CD14-positive monocyte (primary cell): ENCODE results near the gene APOBEC3F. TPM values are rescaled to one million over a fixed set of nuclear protein-coding genes. Genes with fewer than 3 reads are reported as not detected.
A peak's percentile ranks its signal among the peaks of the same experiment; 100 is the strongest.
"Not testable (repeated sequence)": the region's sequence is repeated elsewhere in the genome, so short reads cannot be mapped to it uniquely, and the experiment has no call there.

Experiments used
- DNase-seq, 3 donors: peaks; one replicate each; pipeline ENCODE4 v3.0.0-alpha.2; 2011 to 2022
- H2AFZ ChIP-seq: 2 replicates; pipeline ENCODE4 v1.6.0; 2012; ENCODE audit warnings: mild to moderate bottlenecking, low read depth, low read length, inconsistent platforms; ENCODE audit not compliant: insufficient read depth, poor library complexity, severe bottlenecking
- H3K27ac ChIP-seq, 2 donors: 1 replicate in 1 of 2; 2 replicates in 1 of 2; pipeline ENCODE4 v1.5.1; 2012 to 2013; ENCODE audit warnings: low read length in 2 of 2, control low read depth in 1 of 2, inconsistent platforms in 1 of 2, low read depth in 1 of 2, mild to moderate bottlenecking in 1 of 2
- H3K27me3 ChIP-seq, 2 donors: one replicate each; pipeline versions ENCODE4 v1.6.0 to v1.6.1; 2011 to 2013; ENCODE audit warnings: low read length in 2 of 2; ENCODE audit not compliant: control insufficient read depth in 2 of 2, insufficient read depth in 2 of 2
- H3K36me3 ChIP-seq, 2 donors: replicated peaks in 1 of 2; 1 replicate in 1 of 2; 2 replicates in 1 of 2; pipeline versions ENCODE4 v1.5.1 to v1.6.1; 2012 to 2013; ENCODE audit warnings: low read length in 2 of 2, control low read depth in 1 of 2, inconsistent platforms in 1 of 2, mild to moderate bottlenecking in 1 of 2; ENCODE audit not compliant: insufficient read depth in 2 of 2, control insufficient read depth in 1 of 2
- H3K4me1 ChIP-seq, 2 donors: 1 replicate in 1 of 2; 2 replicates in 1 of 2; pipeline versions ENCODE4 v1.5.1 to v1.6.1; 2012 to 2013; ENCODE audit warnings: low read length in 2 of 2, control low read depth in 1 of 2, inconsistent platforms in 1 of 2, mild to moderate bottlenecking in 1 of 2, moderate library complexity in 1 of 2; ENCODE audit not compliant: insufficient read depth in 2 of 2, control insufficient read depth in 1 of 2
- H3K4me2 ChIP-seq: replicated peaks from 2 replicates; pipeline ENCODE3; 2012; ENCODE audit warnings: low read length, moderate library complexity, mild to moderate bottlenecking; ENCODE audit not compliant: poor library complexity, severe bottlenecking; ENCODE audit errors: extremely low read depth
- H3K4me3 ChIP-seq, 3 experiments: fragments of 200-600 bp in 1 of 3; sonication (generic) in 1 of 3; replicated peaks in 1 of 3; 1 replicate in 2 of 3; 2 replicates in 1 of 3; pipeline ENCODE4 v1.5.1; 2011 to 2013; ENCODE audit warnings: low read length in 3 of 3, mild to moderate bottlenecking in 3 of 3, control low read depth in 2 of 3, low read depth in 2 of 3, inconsistent platforms in 1 of 3, moderate library complexity in 1 of 3
- H3K79me2 ChIP-seq: 2 replicates; pipeline ENCODE4 v1.6.0; 2012; ENCODE audit warnings: mild to moderate bottlenecking, control low read depth, inconsistent platforms, low read length, moderate library complexity; ENCODE audit not compliant: insufficient read depth
- H3K9ac ChIP-seq: 2 replicates; pipeline ENCODE4 v1.6.0; 2017; ENCODE audit warnings: low read length, mild to moderate bottlenecking; ENCODE audit not compliant: insufficient read depth, poor library complexity, severe bottlenecking
- H3K9me3 ChIP-seq, 2 donors: replicated peaks in 1 of 2; 1 replicate in 1 of 2; 2 replicates in 1 of 2; pipeline versions ENCODE4 v1.5.1 to v1.6.1; 2012 to 2013; ENCODE audit warnings: low read length in 2 of 2, control low read depth in 1 of 2; ENCODE audit not compliant: control insufficient read depth in 1 of 2, insufficient read depth in 1 of 2
- H4K20me1 ChIP-seq: 2 replicates; pipeline ENCODE4 v1.6.0; 2012; ENCODE audit warnings: mild to moderate bottlenecking, low read length, control low read depth, moderate library complexity; ENCODE audit not compliant: insufficient read depth
- H3K27ac Mint-ChIP-seq, 7 donors: one replicate each; pipeline ENCODE4 v1.8.0; 2020; ENCODE audit warnings: mild to moderate bottlenecking in 7 of 7, mixed read lengths in 7 of 7, moderate library complexity in 6 of 7, inconsistent platforms in 2 of 7
- H3K27me3 Mint-ChIP-seq, 3 donors: one replicate each; pipeline ENCODE4 v1.8.0; 2021 to 2022; ENCODE audit warnings: low read depth in 3 of 3, mild to moderate bottlenecking in 3 of 3, mixed read lengths in 3 of 3, moderate library complexity in 3 of 3, inconsistent platforms in 1 of 3
- H3K36me3 Mint-ChIP-seq, 2 donors: one replicate each; pipeline ENCODE4 v1.8.0; 2020; ENCODE audit warnings: mixed read lengths in 2 of 2, inconsistent platforms in 1 of 2, mild to moderate bottlenecking in 1 of 2
- H3K4me1 Mint-ChIP-seq: one replicate; pipeline ENCODE4 v1.8.0; 2020; ENCODE audit warnings: mild to moderate bottlenecking, mixed read lengths
- H3K4me3 Mint-ChIP-seq, 2 donors: one replicate each; pipeline ENCODE4 v1.8.0; 2020; ENCODE audit warnings: mild to moderate bottlenecking in 2 of 2, mixed read lengths in 2 of 2, moderate library complexity in 1 of 2
- H3K9me3 Mint-ChIP-seq, 7 donors: one replicate each; pipeline ENCODE4 v1.8.0; 2020 to 2022; ENCODE audit warnings: mixed read lengths in 7 of 7, mild to moderate bottlenecking in 6 of 7, moderate library complexity in 6 of 7, inconsistent platforms in 2 of 7
- WGBS: methylation state at CpG from one replicate; pipeline ENCODE4 v1.1.5; 2013; ENCODE audit warnings: missing lambda C conversion rate; ENCODE audit not compliant: insufficient coverage; 5-methylcytosine and 5-hydroxymethylcytosine counted together
- intact Hi-C, 2 donors: fragments of 100-400 bp; cut with micrococcal nuclease; formaldehyde crosslinking; loops; one replicate each; pipeline versions ENCODE4 v1.15.0 to v1.15.1; 2023
- polyA plus RNA-seq, 3 donors: library from polyadenylated mRNA; depleted of rRNA in 1 of 3; unstranded in 2 of 3; stranded (reverse) in 1 of 3; fragments of 300-500 nt in 2 of 3; fragments of >200 nt in 1 of 3; fragmentation: Illumina TruSeq in 2 of 3; gene quantifications; 1 replicate in 2 of 3; 2 replicates in 1 of 3; pipeline ENCODE4 v1.2.3, GENCODE V29; 2012 to 2021

Gene APOBEC3F
- polyA plus RNA-seq, 3 donors, result 4.1 to 8.0 (median 4.4) TPM

- H3K27me3 Mint-ChIP-seq, H3K36me3 Mint-ChIP-seq, H3K9ac ChIP-seq, H3K27me3 ChIP-seq, H3K4me2 ChIP-seq, H3K9me3 Mint-ChIP-seq, H3K4me1 ChIP-seq, intact Hi-C loops, H3K4me3 ChIP-seq, H3K4me1 Mint-ChIP-seq, H3K9me3 ChIP-seq, H4K20me1 ChIP-seq, H3K79me2 ChIP-seq, H3K36me3 ChIP-seq: not testable (repeated sequence)
- Mint-ChIP-seq H3K27ac (peak overlapping the region in 6 of 7 donors; percentile 68 to 88 (median 84)), H3K4me3 (peak overlapping the region in 1 of 2 donors; percentile 54)
- Histone ChIP-seq H2AFZ (peak overlapping the region; percentile 50), H3K27ac (peak overlapping the region in 1 of 2 donors; percentile 48)
- peak in 1 of 3 donors; percentile 14 for DNase-seq
- WGBS, result 29% methylated on average over 6 of the region's 8 CpGs
Observed at GRCh38 chr22:39063904-39064303, 23.2 kb downstream of the APOBEC3F start.

GRCh38 chr22:39066442-39067276 is 26.0 kb downstream of the APOBEC3F start:
- H3K9me3 Mint-ChIP-seq, H3K27me3 Mint-ChIP-seq, H3K9me3 ChIP-seq, H3K4me2 ChIP-seq, H4K20me1 ChIP-seq, H3K4me3 Mint-ChIP-seq, H3K27ac ChIP-seq, H3K27ac Mint-ChIP-seq, H3K9ac ChIP-seq, H3K4me1 Mint-ChIP-seq, H3K36me3 ChIP-seq, H3K36me3 Mint-ChIP-seq, H2AFZ ChIP-seq, DNase-seq, H3K4me3 ChIP-seq, H3K79me2 ChIP-seq, H3K4me1 ChIP-seq, intact Hi-C loops, H3K27me3 ChIP-seq: not testable (repeated sequence)
- WGBS, result 94% methylated on average over 5 of the region's 9 CpGs
